CD14-positive monocyte (primary cell): Measurements from ENCODE around the gene PALM2AKAP2. TPM values are rescaled to one million over a fixed set of nuclear protein-coding genes. Genes with fewer than 3 reads are reported as not detected.

ENCODE experiments used
- DNase-seq, 3 donors: peaks; one replicate each; pipeline ENCODE4 v3.0.0-alpha.2; 2011 to 2022
- H2AFZ ChIP-seq: 2 replicates; pipeline ENCODE4 v1.6.0; 2012; ENCODE audit warnings: mild to moderate bottlenecking, low read depth, low read length, inconsistent platforms; ENCODE audit not compliant: insufficient read depth, poor library complexity, severe bottlenecking
- H3K27ac ChIP-seq, 2 donors: 1 replicate in 1 of 2; 2 replicates in 1 of 2; pipeline ENCODE4 v1.5.1; 2012 to 2013; ENCODE audit warnings: low read length in 2 of 2, control low read depth in 1 of 2, inconsistent platforms in 1 of 2, low read depth in 1 of 2, mild to moderate bottlenecking in 1 of 2
- H3K27me3 ChIP-seq, 2 donors: one replicate each; pipeline versions ENCODE4 v1.6.0 to v1.6.1; 2011 to 2013; ENCODE audit warnings: low read length in 2 of 2; ENCODE audit not compliant: control insufficient read depth in 2 of 2, insufficient read depth in 2 of 2
- H3K36me3 ChIP-seq, 2 donors: replicated peaks in 1 of 2; 1 replicate in 1 of 2; 2 replicates in 1 of 2; pipeline versions ENCODE4 v1.5.1 to v1.6.1; 2012 to 2013; ENCODE audit warnings: low read length in 2 of 2, control low read depth in 1 of 2, inconsistent platforms in 1 of 2, mild to moderate bottlenecking in 1 of 2; ENCODE audit not compliant: insufficient read depth in 2 of 2, control insufficient read depth in 1 of 2
- H3K4me1 ChIP-seq, 2 donors: 1 replicate in 1 of 2; 2 replicates in 1 of 2; pipeline versions ENCODE4 v1.5.1 to v1.6.1; 2012 to 2013; ENCODE audit warnings: low read length in 2 of 2, control low read depth in 1 of 2, inconsistent platforms in 1 of 2, mild to moderate bottlenecking in 1 of 2, moderate library complexity in 1 of 2; ENCODE audit not compliant: insufficient read depth in 2 of 2, control insufficient read depth in 1 of 2
- H3K4me2 ChIP-seq: replicated peaks from 2 replicates; pipeline ENCODE3; 2012; ENCODE audit warnings: low read length, moderate library complexity, mild to moderate bottlenecking; ENCODE audit not compliant: poor library complexity, severe bottlenecking; ENCODE audit errors: extremely low read depth
- H3K4me3 ChIP-seq, 3 experiments: fragments of 200-600 bp in 1 of 3; sonication (generic) in 1 of 3; replicated peaks in 1 of 3; 1 replicate in 2 of 3; 2 replicates in 1 of 3; pipeline ENCODE4 v1.5.1; 2011 to 2013; ENCODE audit warnings: low read length in 3 of 3, mild to moderate bottlenecking in 3 of 3, control low read depth in 2 of 3, low read depth in 2 of 3, inconsistent platforms in 1 of 3, moderate library complexity in 1 of 3
- H3K79me2 ChIP-seq: 2 replicates; pipeline ENCODE4 v1.6.0; 2012; ENCODE audit warnings: mild to moderate bottlenecking, control low read depth, inconsistent platforms, low read length, moderate library complexity; ENCODE audit not compliant: insufficient read depth
- H3K9ac ChIP-seq: 2 replicates; pipeline ENCODE4 v1.6.0; 2017; ENCODE audit warnings: low read length, mild to moderate bottlenecking; ENCODE audit not compliant: insufficient read depth, poor library complexity, severe bottlenecking
- H3K9me3 ChIP-seq, 2 donors: replicated peaks in 1 of 2; 1 replicate in 1 of 2; 2 replicates in 1 of 2; pipeline versions ENCODE4 v1.5.1 to v1.6.1; 2012 to 2013; ENCODE audit warnings: low read length in 2 of 2, control low read depth in 1 of 2; ENCODE audit not compliant: control insufficient read depth in 1 of 2, insufficient read depth in 1 of 2
- H4K20me1 ChIP-seq: 2 replicates; pipeline ENCODE4 v1.6.0; 2012; ENCODE audit warnings: mild to moderate bottlenecking, low read length, control low read depth, moderate library complexity; ENCODE audit not compliant: insufficient read depth
- H3K27ac Mint-ChIP-seq, 7 donors: one replicate each; pipeline ENCODE4 v1.8.0; 2020; ENCODE audit warnings: mild to moderate bottlenecking in 7 of 7, mixed read lengths in 7 of 7, moderate library complexity in 6 of 7, inconsistent platforms in 2 of 7
- H3K27me3 Mint-ChIP-seq, 3 donors: one replicate each; pipeline ENCODE4 v1.8.0; 2021 to 2022; ENCODE audit warnings: low read depth in 3 of 3, mild to moderate bottlenecking in 3 of 3, mixed read lengths in 3 of 3, moderate library complexity in 3 of 3, inconsistent platforms in 1 of 3
- H3K36me3 Mint-ChIP-seq, 2 donors: one replicate each; pipeline ENCODE4 v1.8.0; 2020; ENCODE audit warnings: mixed read lengths in 2 of 2, inconsistent platforms in 1 of 2, mild to moderate bottlenecking in 1 of 2
- H3K4me1 Mint-ChIP-seq: one replicate; pipeline ENCODE4 v1.8.0; 2020; ENCODE audit warnings: mild to moderate bottlenecking, mixed read lengths
- H3K4me3 Mint-ChIP-seq, 2 donors: one replicate each; pipeline ENCODE4 v1.8.0; 2020; ENCODE audit warnings: mild to moderate bottlenecking in 2 of 2, mixed read lengths in 2 of 2, moderate library complexity in 1 of 2
- H3K9me3 Mint-ChIP-seq, 7 donors: one replicate each; pipeline ENCODE4 v1.8.0; 2020 to 2022; ENCODE audit warnings: mixed read lengths in 7 of 7, mild to moderate bottlenecking in 6 of 7, moderate library complexity in 6 of 7, inconsistent platforms in 2 of 7
- WGBS: methylation state at CpG from one replicate; pipeline ENCODE4 v1.1.5; 2013; ENCODE audit warnings: missing lambda C conversion rate; ENCODE audit not compliant: insufficient coverage; 5-methylcytosine and 5-hydroxymethylcytosine counted together
- intact Hi-C, 2 donors: fragments of 100-400 bp; cut with micrococcal nuclease; formaldehyde crosslinking; loops; one replicate each; pipeline versions ENCODE4 v1.15.0 to v1.15.1; 2023
- polyA plus RNA-seq, 3 donors: library from polyadenylated mRNA; depleted of rRNA in 1 of 3; unstranded in 2 of 3; stranded (reverse) in 1 of 3; fragments of 300-500 nt in 2 of 3; fragments of >200 nt in 1 of 3; fragmentation: Illumina TruSeq in 2 of 3; gene quantifications; 1 replicate in 2 of 3; 2 replicates in 1 of 3; pipeline ENCODE4 v1.2.3, GENCODE V29; 2012 to 2021
- TF ChIP-seq, protein P1 (sequence below): fragments of 200-600 bp; IDR thresholded peaks from one replicate; pipeline ENCODE4 v1.8.0; 2022; ENCODE audit warnings: antibody characterized with exemption, mild to moderate bottlenecking

Gene PALM2AKAP2
- polyA plus RNA-seq, 3 donors = not detected

DNA sequence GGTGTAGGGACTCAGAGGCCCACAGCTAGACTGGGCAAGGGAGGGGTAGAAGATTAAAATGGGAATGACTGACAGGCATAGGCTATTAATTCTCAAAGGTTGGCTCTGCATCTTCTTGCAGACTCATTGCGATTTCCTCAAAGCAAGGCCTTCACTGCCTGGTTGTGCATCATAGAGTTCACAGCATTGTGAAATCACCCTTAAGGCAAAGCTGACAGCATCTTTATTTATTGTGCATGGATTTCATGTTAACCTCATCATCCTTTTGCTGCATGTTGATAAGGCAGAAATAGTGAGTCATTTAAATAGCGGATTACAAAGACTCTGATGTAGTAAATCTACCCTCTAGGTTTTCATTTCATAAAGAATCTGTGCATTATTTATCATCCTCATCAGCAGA lies 13.6 kb upstream of the PALM2AKAP2 start:
- intact Hi-C loops = no loop called here
- Histone ChIP-seq H3K36me3 (no peaks in the 10 kb centered on the region), H4K20me1 (no peaks in the 10 kb centered on the region), H3K27ac (no peak overlapping the region), H3K9ac (no peak overlapping the region), H3K27me3 (peaks cover 2 to 4% of the 10 kb centered on the region in 2 donors), H3K4me1 (no peaks in the 10 kb centered on the region), H3K4me2 (no peak overlapping the region), H3K9me3 (no peaks in the 10 kb centered on the region), H2AFZ (no peak overlapping the region), H3K79me2 (no peaks in the 10 kb centered on the region), H3K4me3 (no peak overlapping the region)
- H3K36me3 Mint-ChIP-seq = no peaks in the 10 kb centered on the region
- no peak overlapping the region for H3K27ac Mint-ChIP-seq
- 80% methylated on average over 1 of the region's 2 CpGs for WGBS
- no peak for DNase-seq
- no peaks in the 10 kb centered on the region for H3K4me1 Mint-ChIP-seq
- TF ChIP-seq, protein P1, sequence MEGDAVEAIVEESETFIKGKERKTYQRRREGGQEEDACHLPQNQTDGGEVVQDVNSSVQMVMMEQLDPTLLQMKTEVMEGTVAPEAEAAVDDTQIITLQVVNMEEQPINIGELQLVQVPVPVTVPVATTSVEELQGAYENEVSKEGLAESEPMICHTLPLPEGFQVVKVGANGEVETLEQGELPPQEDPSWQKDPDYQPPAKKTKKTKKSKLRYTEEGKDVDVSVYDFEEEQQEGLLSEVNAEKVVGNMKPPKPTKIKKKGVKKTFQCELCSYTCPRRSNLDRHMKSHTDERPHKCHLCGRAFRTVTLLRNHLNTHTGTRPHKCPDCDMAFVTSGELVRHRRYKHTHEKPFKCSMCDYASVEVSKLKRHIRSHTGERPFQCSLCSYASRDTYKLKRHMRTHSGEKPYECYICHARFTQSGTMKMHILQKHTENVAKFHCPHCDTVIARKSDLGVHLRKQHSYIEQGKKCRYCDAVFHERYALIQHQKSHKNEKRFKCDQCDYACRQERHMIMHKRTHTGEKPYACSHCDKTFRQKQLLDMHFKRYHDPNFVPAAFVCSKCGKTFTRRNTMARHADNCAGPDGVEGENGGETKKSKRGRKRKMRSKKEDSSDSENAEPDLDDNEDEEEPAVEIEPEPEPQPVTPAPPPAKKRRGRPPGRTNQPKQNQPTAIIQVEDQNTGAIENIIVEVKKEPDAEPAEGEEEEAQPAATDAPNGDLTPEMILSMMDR = no peak
- H3K4me3 Mint-ChIP-seq = no peak overlapping the region
- H3K27me3 Mint-ChIP-seq = peaks cover 6 to 25% (median 19%) of the 10 kb centered on the region in 3 donors
- peaks cover 0 to 2% (median 0%) of the 10 kb centered on the region in 7 donors for H3K9me3 Mint-ChIP-seq

DNA sequence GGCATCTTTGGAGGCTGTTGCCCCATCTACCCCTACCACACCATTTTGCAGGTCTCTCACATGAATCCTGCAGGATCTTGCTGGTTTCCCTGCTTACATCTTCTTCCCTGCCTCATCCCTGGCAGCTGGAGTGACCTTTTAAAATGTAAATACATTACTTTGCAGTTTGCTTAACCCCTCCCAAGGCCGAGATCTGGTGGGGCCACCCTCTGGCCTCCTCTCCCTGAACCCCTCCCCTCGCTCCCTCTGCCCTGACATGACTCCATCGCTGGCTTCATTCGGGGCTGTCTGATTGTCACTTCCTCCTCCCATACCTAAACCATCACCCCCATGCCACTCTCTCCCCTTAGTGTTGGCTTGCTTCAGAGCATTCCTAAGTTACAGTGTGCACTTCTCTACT lies 12.6 kb upstream of the PALM2AKAP2 start:
- H3K36me3 ChIP-seq = no peaks in the 10 kb centered on the region
- DNase-seq = no peak
- no peaks in the 10 kb centered on the region for H4K20me1 ChIP-seq
- Mint-ChIP-seq H3K9me3 (peaks cover 0 to 2% (median 0%) of the 10 kb centered on the region in 7 donors), H3K27me3 (peaks cover 6 to 36% (median 28%) of the 10 kb centered on the region in 3 donors), H3K27ac (peak overlapping the region in 1 of 7 donors; percentile 41), H3K4me1 (no peaks in the 10 kb centered on the region), H3K4me3 (no peak overlapping the region), H3K36me3 (no peaks in the 10 kb centered on the region)
- H3K9ac ChIP-seq = no peak overlapping the region
- no peak overlapping the region for H3K4me2 ChIP-seq
- TF ChIP-seq, protein P1 = no peak
- intact Hi-C loops = no loop called here
- H3K27me3 ChIP-seq = peaks cover 4 to 10% of the 10 kb centered on the region in 2 donors
- no peaks in the 10 kb centered on the region for H3K4me1 ChIP-seq
- H3K27ac ChIP-seq = no peak overlapping the region
- WGBS = 39% methylated on average over 4 of the region's 4 CpGs
- no peaks in the 10 kb centered on the region for H3K9me3 ChIP-seq
- no peak overlapping the region for H2AFZ ChIP-seq
- H3K4me3 ChIP-seq = no peak overlapping the region
- no peaks in the 10 kb centered on the region for H3K79me2 ChIP-seq
